ENCODE measurements around the gene MRPL58. TPM values are rescaled to one million over a fixed set of nuclear protein-coding genes. Genes with fewer than 3 reads are reported as not detected.
"Not testable (repeated sequence)": the region's sequence is repeated elsewhere in the genome, so short reads cannot be mapped to it uniquely, and the experiment has no call there.

Gene MRPL58
- 38.7 and 49.7 TPM in 2 replicates for total RNA-seq

DNA sequence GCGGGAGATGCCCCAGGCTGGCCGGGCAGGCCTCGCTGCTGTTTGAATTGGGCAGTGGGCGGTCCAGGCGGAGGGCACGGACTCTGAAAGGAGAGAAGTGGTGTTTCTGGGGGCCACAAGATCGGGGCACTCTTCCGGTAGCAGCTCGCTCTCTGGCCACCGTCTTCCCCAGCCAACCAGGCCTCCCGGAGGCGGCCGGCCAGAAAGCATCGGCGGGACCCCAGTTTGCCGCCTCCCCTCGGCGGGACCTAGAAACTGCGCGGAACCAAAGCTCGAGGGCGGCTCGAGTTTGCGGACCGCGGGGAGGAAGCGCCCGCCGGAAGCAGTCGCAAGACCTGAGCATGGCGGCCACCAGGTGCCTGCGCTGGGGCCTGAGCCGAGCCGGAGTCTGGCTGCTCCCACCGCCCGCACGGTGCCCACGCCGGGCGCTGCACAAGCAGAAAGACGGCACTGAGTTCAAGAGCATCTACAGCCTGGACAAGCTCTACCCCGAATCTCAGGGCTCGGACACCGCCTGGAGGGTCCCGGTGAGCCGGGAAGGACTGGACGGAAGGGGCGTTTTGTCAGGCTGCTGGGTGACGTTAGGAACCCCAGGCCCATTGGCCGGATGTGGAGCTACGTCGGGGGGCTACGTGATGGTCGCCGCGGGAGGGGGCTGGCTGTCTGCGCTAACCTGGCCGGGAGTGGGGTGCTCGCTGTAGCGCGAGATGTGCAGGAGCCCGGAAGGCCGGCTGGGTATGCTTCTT is at the start of gene MRPL58:
MRPL58 (plus strand) TSS at position 325 of the 746 bp plus-strand sequence; CDS start at position 342, 17 bp downstream.
- no peak for DNase-seq (ENCODE audit: extremely low read depth, low read depth, low spot score)

DNA sequence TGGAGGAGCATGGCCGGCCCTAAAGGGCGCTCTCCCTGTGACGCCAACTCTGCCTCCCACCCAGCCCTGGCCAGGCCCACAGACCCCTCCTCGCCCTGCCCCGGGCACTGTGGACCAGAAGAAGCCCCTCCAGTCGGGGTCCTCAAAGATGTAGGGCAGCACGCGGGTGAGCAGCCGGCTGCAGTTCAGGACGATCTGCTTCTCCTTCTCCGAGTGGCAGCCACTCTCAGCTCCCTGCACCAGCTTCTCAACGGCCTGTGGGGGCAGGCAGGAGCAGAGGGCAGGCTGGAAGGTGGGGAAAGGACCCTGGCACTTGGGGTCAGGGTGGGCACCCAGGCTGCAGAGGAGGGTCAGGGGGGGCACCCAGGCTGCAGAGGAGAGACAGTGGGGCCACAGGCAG is 48.8 kb upstream of the MRPL58 start:
- DNase-seq (ENCODE audit: extremely low read depth, low read depth, low spot score): no peak

GRCh38 chr17:74964246-74964761 is 48.2 kb upstream of the MRPL58 start:
- DNase-seq (ENCODE audit: extremely low read depth, low read depth, low spot score): no peak

DNA sequence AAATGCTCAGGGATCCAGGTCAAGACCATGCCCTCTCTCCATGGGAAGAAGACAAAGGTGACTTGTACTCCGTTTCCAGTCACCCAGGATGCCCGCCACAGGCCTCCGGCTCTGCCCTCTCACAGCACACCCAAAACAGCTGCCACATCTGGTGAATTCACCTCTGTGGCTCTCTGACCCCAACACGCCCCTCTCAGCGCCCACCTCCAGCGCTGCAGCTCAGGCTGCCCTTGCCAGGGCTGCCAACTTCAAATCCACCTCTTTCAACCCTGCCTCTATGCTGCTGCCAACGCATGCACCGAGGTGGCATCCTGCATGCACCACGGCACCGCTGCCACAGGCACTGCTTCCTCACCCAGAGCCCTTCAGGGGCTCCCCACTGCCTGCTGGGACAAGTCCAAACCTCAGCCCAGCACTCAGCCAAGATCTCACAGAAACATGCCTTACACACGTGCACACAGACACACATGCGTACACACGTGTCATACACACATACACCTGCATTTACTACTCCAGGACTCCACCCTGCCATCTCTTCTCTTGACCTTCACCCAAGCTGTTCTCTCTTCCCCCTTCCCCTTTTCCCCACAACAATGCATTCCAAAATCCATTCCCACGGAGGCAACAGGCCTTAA is 47.4 kb upstream of the MRPL58 start:
- no peak for DNase-seq (ENCODE audit: extremely low read depth, low read depth, low spot score)

DNA sequence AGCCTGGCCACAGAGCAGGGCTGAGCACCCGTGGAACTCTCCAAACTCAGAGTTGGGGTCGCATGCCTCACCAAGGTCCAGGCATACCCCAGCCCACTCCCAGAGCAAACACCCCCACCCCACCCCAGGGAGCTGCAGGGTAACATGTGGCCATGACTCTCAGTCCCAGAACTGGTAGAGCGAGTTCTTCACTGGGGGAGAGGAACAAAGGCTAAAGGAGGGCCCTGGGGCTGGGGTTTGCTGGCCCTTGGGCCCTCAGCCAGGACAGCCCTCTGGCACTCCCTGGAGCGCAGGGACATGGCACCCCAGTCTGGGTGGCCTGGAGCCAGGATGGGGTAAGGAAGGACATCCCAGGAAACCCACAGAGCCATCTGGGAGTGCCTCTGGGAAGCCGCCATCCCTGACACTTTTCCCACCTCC is 44.1 kb upstream of the MRPL58 start:
- no peak for DNase-seq (ENCODE audit: extremely low read depth, low read depth, low spot score)

DNA sequence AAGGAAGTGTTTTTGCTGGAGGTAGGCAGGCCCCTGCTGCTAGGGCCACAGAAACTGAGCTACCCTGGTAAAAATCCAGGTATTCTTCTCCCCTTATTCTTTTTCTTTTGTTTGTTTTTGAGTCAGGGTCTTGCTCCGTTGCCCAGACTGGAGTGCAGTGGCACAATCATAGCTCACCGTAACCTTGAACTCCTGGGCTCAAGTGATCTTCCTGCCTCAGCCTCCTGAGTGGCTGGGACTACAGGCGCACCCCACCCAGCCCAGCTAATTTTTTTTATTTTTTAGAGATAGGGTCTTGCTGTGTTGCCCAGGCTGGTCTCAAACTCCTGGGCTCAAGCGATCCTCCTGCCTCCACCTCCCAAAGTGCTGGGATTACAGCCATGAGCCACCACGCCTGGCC is 43.0 kb upstream of the MRPL58 start:
- DNase-seq (ENCODE audit: extremely low read depth, low read depth, low spot score): not testable (repeated sequence)

GRCh38 chr17:74970395-74970794 is 42.1 kb upstream of the MRPL58 start:
- no peak for DNase-seq (ENCODE audit: extremely low read depth, low read depth, low spot score)

DNA sequence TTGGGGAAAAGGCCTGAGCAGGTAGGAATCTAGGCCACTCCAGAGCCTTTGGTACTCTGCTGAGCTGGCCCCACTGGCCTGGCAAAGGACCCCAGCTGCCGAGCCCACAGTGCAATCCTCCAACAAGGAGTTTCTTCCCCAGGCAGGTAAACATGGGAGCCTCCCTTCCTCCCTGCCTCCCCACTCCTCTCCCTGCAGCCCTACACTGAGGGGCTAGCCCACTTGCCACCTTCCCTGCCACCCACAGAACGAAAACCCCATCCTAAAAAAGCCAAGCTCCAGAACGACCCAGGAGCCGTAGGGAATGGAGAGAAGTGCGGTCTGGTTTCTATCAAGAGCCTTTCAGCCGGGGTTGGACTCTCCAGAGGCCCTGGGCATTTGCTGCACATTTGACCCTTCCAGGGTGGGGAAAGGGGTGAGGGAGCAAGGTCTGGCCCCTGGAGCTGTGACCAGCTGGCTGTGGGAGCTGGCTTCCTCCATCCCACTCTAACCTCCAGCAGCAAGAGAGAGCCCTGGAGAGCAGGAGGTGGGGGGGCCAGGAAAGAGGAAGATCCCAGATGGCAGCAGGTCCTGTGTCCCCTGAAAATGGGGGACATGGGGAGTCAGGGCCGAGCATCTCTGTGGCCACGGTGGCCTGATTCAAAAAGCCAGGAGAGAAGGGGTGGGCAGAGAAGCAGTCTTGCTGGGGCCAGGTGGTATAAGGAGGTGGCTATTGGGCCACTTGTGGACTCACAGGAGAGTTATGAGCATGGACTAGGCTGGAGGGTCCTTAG is 41.2 kb upstream of the MRPL58 start:
- DNase-seq (ENCODE audit: extremely low read depth, low read depth, low spot score): no peak

DNA sequence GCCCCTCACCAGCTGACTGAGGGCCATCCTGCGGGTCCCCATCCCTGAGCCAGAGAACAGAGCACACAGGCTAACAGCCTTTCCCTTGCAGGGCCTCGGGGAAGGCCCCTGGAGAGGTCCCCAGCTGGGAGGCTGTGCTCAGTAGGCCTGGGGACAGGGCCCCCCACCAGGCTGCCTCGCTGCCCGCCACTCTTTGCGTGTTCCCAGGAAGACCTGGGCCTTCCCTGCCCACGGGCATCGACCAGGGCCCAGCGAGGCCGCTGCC is 40.7 kb upstream of the MRPL58 start:
- no peak for DNase-seq (ENCODE audit: extremely low read depth, low read depth, low spot score)

GRCh38 chr17:74972107-74972972 is 40.1 kb upstream of the MRPL58 start, which contains the start of gene HID1:
Gene HID1, minus strand, starts transcription at chr17:74972759. Its CDS starts 103 bp downstream, at chr17:74972656.
- DNase-seq (ENCODE audit: extremely low read depth, low read depth, low spot score): no peak

DNA sequence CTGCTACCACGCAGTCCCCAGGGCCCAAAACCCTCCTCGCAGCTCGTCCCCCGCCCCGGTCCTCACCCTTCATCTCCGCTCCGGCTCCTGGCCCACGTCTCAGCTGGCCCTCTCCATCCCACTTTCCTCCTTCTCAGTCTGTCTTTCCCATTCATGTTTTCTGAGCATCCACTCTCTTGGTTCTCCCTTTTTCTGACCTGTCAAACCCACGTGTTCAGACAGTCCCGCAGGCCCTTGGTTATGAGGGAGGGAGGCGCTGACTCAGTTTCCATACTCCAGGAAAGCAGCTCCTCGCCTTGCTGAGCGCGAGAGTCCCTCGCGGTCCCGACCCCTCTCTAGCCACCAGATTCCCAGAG is 39.5 kb upstream of the MRPL58 start:
- no peak for DNase-seq (ENCODE audit: extremely low read depth, low read depth, low spot score)

- DNase-seq (ENCODE audit: extremely low read depth, low read depth, low spot score): no peak
Measured at GRCh38 chr17:74975943-74976342, 36.5 kb upstream of the MRPL58 start.

- DNase-seq (ENCODE audit: extremely low read depth, low read depth, low spot score): no peak
Measured at GRCh38 chr17:74977802-74978201, 34.7 kb upstream of the MRPL58 start.

DNA sequence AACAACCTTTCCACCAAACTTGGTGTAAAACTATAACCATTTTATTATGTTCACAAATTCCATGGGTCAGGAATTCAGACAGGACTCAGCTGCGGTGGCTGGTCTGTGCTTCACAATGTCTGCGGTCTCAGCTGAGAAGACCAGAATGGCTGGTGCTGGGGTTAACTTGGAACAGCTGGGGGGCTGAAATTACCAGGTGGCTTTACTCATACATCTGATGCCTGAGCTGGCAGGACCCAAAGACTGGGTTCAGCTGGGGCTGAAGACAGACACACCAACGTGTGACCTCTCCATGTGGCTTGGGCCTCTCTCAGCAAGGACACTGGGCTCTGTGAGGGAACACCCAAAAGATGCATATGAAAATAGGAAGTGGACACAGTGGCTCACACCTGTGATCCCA is 34.2 kb upstream of the MRPL58 start:
- no peak for DNase-seq (ENCODE audit: extremely low read depth, low read depth, low spot score)

DNA sequence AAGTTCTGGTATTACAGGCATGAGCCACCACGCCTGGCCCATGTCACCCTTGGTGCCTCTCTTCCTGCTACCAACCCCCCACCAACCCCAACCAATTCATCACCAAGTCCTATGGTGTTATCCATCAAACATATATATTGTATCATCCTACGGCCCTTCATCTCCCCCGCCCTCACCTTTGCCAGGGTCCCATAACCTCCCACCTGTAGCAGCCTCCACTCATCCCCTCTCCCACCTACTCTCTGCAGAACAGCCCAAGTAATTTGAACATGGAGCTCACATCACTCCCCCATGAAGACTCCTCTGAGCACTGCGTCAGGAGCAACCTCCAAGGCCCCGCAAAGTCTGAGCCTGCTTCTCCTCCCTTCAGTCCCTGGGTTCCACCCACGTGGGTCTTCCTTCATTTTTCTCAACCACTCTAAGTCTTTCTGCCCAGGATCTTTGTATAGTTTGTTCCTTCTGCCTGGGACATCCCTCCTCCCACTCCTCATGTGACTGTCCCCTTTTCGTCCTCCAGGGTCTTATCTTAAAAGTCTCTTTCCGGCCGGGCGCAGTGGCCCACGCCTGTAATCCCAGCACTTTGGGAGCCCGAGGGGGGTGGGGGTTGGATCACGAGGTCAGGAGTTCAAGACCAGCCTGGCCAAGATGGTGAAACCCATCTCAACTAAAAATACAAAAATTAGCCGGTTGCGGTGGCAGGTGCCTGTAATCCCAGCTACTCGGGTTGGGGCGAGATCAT is 32.9 kb upstream of the MRPL58 start:
- DNase-seq (ENCODE audit: extremely low read depth, low read depth, low spot score): no peak

GRCh38 chr17:74981318-74981978 is 31.0 kb upstream of the MRPL58 start:
- no peak for DNase-seq (ENCODE audit: extremely low read depth, low read depth, low spot score)

- no peak for DNase-seq (ENCODE audit: extremely low read depth, low read depth, low spot score)
Measured at GRCh38 chr17:74981979-74982662, 30.3 kb upstream of the MRPL58 start.

DNA sequence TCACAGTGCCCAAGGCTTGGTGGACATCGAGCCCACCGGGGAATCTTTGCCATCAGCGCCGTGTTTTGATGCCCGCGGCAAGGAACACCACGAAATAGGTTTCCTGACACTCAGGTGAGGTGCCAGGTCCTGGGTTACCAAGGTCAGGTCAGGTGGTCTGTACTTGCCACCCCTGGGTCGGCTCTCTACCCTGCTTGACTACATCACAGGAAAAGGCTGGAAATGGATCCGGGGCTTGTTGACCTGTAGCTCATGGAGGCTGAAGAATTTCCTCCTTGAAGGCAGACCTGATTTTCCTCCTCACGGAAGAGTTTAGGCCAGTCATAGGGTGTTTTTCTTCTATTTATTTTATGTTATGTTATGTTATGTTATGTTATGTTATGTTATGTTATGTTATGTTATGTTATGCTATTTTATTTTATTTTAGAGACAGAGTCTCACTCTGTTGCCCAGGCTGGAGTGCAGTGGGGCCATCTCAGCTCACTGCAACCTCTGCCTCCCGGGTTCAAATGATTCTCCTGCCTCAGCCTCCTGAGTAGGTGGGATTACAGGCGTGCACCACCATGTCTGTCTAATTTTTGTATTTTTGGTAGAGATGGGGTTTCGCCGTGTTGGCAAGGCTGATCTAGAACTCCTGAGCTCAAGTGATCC is 29.7 kb upstream of the MRPL58 start:
- DNase-seq (ENCODE audit: extremely low read depth, low read depth, low spot score): not testable (repeated sequence)
